Measurements from ENCODE around the gene CDH15. TPM values are rescaled to one million over a fixed set of nuclear protein-coding genes. Genes with fewer than 3 reads are reported as not detected.

CDH15 gene
- total and polyA plus RNA-seq, 4 donors, result 0.09 to 2.1 (median 1.3) TPM

GRCh38 chr16:89195521-89196171 lies 24.1 kb downstream of the CDH15 start:
- Histone ChIP-seq H3K27ac (ENCODE audit: low read depth in 1 of 2, low read length in 1 of 2) (no peak overlapping the region), H3K9ac (ENCODE audit: insufficient read depth in 1 of 2, low read length in 2 of 2) (no peak overlapping the region), H3K4me1 (ENCODE audit: control insufficient read depth in 5 of 5, insufficient read depth in 5 of 5, low read length in 5 of 5) (peaks cover 0 to 3% (median 0%) of the 10 kb centered on the region in 5 donors), H3K9me3 (ENCODE audit: control insufficient read depth in 4 of 4, insufficient read depth in 3 of 4, low read length in 3 of 4) (no peaks in the 10 kb centered on the region), H3K27me3 (ENCODE audit: control insufficient read depth in 3 of 3, insufficient read depth in 3 of 3, low read length in 2 of 3) (peaks cover 6 to 19% (median 14%) of the 10 kb centered on the region in 3 donors), H3K4me3 (no peak overlapping the region), H3K36me3 (ENCODE audit: control insufficient read depth in 4 of 4, insufficient read depth in 4 of 4, low read length in 4 of 4) (peaks cover 0 to 1% (median 0%) of the 10 kb centered on the region in 4 donors)
- ATAC-seq (ENCODE audit: insufficient read depth, low FRiP score) (no peak), DNase-seq (no peak)
- TF ChIP-seq, protein P1, sequence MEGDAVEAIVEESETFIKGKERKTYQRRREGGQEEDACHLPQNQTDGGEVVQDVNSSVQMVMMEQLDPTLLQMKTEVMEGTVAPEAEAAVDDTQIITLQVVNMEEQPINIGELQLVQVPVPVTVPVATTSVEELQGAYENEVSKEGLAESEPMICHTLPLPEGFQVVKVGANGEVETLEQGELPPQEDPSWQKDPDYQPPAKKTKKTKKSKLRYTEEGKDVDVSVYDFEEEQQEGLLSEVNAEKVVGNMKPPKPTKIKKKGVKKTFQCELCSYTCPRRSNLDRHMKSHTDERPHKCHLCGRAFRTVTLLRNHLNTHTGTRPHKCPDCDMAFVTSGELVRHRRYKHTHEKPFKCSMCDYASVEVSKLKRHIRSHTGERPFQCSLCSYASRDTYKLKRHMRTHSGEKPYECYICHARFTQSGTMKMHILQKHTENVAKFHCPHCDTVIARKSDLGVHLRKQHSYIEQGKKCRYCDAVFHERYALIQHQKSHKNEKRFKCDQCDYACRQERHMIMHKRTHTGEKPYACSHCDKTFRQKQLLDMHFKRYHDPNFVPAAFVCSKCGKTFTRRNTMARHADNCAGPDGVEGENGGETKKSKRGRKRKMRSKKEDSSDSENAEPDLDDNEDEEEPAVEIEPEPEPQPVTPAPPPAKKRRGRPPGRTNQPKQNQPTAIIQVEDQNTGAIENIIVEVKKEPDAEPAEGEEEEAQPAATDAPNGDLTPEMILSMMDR (IDR thresholded peaks at IDR 0.05; ENCODE audit: control extremely low read depth, extremely low read depth), result no peak
- 91 to 94% methylated on average over 21 of the region's 21 CpGs for WGBS, 2 donors

DNA sequence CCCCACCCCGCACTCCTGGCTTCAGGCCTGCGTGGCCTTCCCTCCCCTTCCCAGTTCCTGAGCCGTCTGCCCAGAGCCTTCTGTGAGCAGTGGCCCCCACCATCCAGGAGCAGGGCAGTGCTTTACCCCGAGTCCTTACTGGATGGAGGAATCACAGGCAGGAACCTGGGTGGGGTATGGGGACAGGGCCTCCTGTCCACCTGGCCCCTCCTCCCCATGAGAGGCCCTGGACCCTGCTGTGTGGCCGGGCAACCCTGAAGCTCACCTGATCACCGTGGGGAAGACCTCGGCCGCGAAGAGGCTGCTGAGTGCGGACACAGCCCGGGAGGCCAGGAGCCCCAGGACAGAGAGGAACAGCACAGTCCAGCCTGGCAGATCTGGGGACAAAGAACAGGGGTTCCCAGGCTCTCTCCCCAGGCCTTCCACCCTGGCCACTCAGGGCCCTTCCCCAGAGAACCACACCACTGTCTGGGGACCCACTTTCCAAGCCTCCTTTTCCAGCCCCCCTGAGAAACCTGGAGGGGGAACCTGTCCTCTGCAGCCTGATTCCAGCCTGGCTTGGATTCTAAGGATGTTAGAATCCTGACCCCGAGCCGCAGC lies 25.6 kb downstream of the CDH15 start:
- Histone ChIP-seq H3K4me1 (ENCODE audit: control insufficient read depth in 5 of 5, insufficient read depth in 5 of 5, low read length in 5 of 5) (peaks cover 0 to 4% (median 0%) of the 10 kb centered on the region in 5 donors), H3K36me3 (ENCODE audit: control insufficient read depth in 4 of 4, insufficient read depth in 4 of 4, low read length in 4 of 4) (peaks cover 0 to 1% (median 0%) of the 10 kb centered on the region in 4 donors), H3K9ac (ENCODE audit: insufficient read depth in 1 of 2, low read length in 2 of 2) (no peak overlapping the region), H3K27ac (ENCODE audit: low read depth in 1 of 2, low read length in 1 of 2) (no peak overlapping the region), H3K9me3 (ENCODE audit: control insufficient read depth in 4 of 4, insufficient read depth in 3 of 4, low read length in 3 of 4) (no peaks in the 10 kb centered on the region), H3K27me3 (ENCODE audit: control insufficient read depth in 3 of 3, insufficient read depth in 3 of 3, low read length in 2 of 3) (peaks cover 6 to 14% (median 13%) of the 10 kb centered on the region in 3 donors), H3K4me3 (no peak overlapping the region)
- DNase-seq (no peak), ATAC-seq (ENCODE audit: insufficient read depth, low FRiP score) (no peak)
- WGBS, 2 donors, result 88 to 95% methylated on average over 13 of the region's 13 CpGs
- TF ChIP-seq, protein P1 (IDR thresholded peaks at IDR 0.05; ENCODE audit: control extremely low read depth, extremely low read depth), result no peak

GRCh38 chr16:89197633-89198416 lies 26.3 kb downstream of the CDH15 start:
- Histone ChIP-seq H3K27me3 (ENCODE audit: control insufficient read depth in 3 of 3, insufficient read depth in 3 of 3, low read length in 2 of 3) (peaks cover 6 to 20% (median 17%) of the 10 kb centered on the region in 3 donors), H3K4me1 (ENCODE audit: control insufficient read depth in 5 of 5, insufficient read depth in 5 of 5, low read length in 5 of 5) (peaks cover 0 to 6% (median 0%) of the 10 kb centered on the region in 5 donors), H3K36me3 (ENCODE audit: control insufficient read depth in 4 of 4, insufficient read depth in 4 of 4, low read length in 4 of 4) (peaks cover 0 to 1% (median 0%) of the 10 kb centered on the region in 4 donors), H3K4me3 (no peak overlapping the region), H3K9ac (ENCODE audit: insufficient read depth in 1 of 2, low read length in 2 of 2) (no peak overlapping the region), H3K27ac (ENCODE audit: low read depth in 1 of 2, low read length in 1 of 2) (no peak overlapping the region), H3K9me3 (ENCODE audit: control insufficient read depth in 4 of 4, insufficient read depth in 3 of 4, low read length in 3 of 4) (peaks cover 0 to 1% (median 0%) of the 10 kb centered on the region in 4 donors)
- TF ChIP-seq, protein P1 (IDR thresholded peaks at IDR 0.05; ENCODE audit: control extremely low read depth, extremely low read depth), result no peak
- DNase-seq, result no peak
- WGBS, 2 donors, result 89 to 95% methylated on average over 25 to 26 of the region's 26 CpGs
- no peak for ATAC-seq (ENCODE audit: insufficient read depth, low FRiP score)
